ENCODE measurements around the gene RAB36. TPM values are rescaled to one million over a fixed set of nuclear protein-coding genes. Genes with fewer than 3 reads are reported as not detected.

RAB36 gene
- polyA plus RNA-seq, 1 donor = 2.2 TPM

- no peak overlapping the region for H3K27ac ChIP-seq (ENCODE audit: low read length)
- peaks cover 3% of the 10 kb centered on the region for H3K4me1 ChIP-seq (ENCODE audit: control insufficient read depth, insufficient read depth, low read length)
- H3K27me3 ChIP-seq (ENCODE audit: control insufficient read depth, insufficient read depth, low read length) = no peaks in the 10 kb centered on the region
- no peaks in the 10 kb centered on the region for H3K36me3 ChIP-seq (ENCODE audit: control insufficient read depth, insufficient read depth, low read length)
- DNase-seq = no peak
- H3K4me3 ChIP-seq (ENCODE audit: low read length) = no peak overlapping the region
- H3K9me3 ChIP-seq (ENCODE audit: control insufficient read depth, low read depth, low read length) = no peaks in the 10 kb centered on the region
- no CpG with 5 or more reads among the region's 3 CpGs for WGBS (ENCODE audit: insufficient coverage, low lambda C conversion rate)
Observed at GRCh38 chr22:23102776-23103175, 42.5 kb upstream of the RAB36 start.

GRCh38 chr22:23103199-23103954, 41.9 kb upstream of the RAB36 start:
- Histone ChIP-seq H3K36me3 (ENCODE audit: control insufficient read depth, insufficient read depth, low read length) (no peaks in the 10 kb centered on the region), H3K4me3 (ENCODE audit: low read length) (no peak overlapping the region), H3K4me1 (ENCODE audit: control insufficient read depth, insufficient read depth, low read length) (peaks cover 3% of the 10 kb centered on the region), H3K27ac (ENCODE audit: low read length) (no peak overlapping the region), H3K9me3 (ENCODE audit: control insufficient read depth, low read depth, low read length) (no peaks in the 10 kb centered on the region), H3K27me3 (ENCODE audit: control insufficient read depth, insufficient read depth, low read length) (no peaks in the 10 kb centered on the region)
- WGBS (ENCODE audit: insufficient coverage, low lambda C conversion rate) = no CpG with 5 or more reads among the region's 13 CpGs
- DNase-seq = no peak

- Histone ChIP-seq H3K4me3 (ENCODE audit: low read length) (no peak overlapping the region), H3K9me3 (ENCODE audit: control insufficient read depth, low read depth, low read length) (no peaks in the 10 kb centered on the region), H3K27ac (ENCODE audit: low read length) (no peak overlapping the region), H3K36me3 (ENCODE audit: control insufficient read depth, insufficient read depth, low read length) (no peaks in the 10 kb centered on the region), H3K27me3 (ENCODE audit: control insufficient read depth, insufficient read depth, low read length) (no peaks in the 10 kb centered on the region), H3K4me1 (ENCODE audit: control insufficient read depth, insufficient read depth, low read length) (peaks cover 3% of the 10 kb centered on the region)
- no peak for DNase-seq
- no CpG with 5 or more reads among the region's 12 CpGs for WGBS (ENCODE audit: insufficient coverage, low lambda C conversion rate)
Observed at GRCh38 chr22:23104187-23104971, 40.9 kb upstream of the RAB36 start.

GRCh38 chr22:23105304-23105703, 40.0 kb upstream of the RAB36 start:
- H3K27ac ChIP-seq (ENCODE audit: low read length) = no peak overlapping the region
- H3K4me1 ChIP-seq (ENCODE audit: control insufficient read depth, insufficient read depth, low read length) = peaks cover 3% of the 10 kb centered on the region
- no peaks in the 10 kb centered on the region for H3K36me3 ChIP-seq (ENCODE audit: control insufficient read depth, insufficient read depth, low read length)

GRCh38 chr22:23105919-23106318, 39.4 kb upstream of the RAB36 start:
- no peaks in the 10 kb centered on the region for H3K9me3 ChIP-seq (ENCODE audit: control insufficient read depth, low read depth, low read length)
- no peak for DNase-seq
- no peak overlapping the region for H3K4me3 ChIP-seq (ENCODE audit: low read length)
- WGBS (ENCODE audit: insufficient coverage, low lambda C conversion rate) = no CpG with 5 or more reads among the region's 5 CpGs
- H3K4me1 ChIP-seq (ENCODE audit: control insufficient read depth, insufficient read depth, low read length) = peaks cover 3% of the 10 kb centered on the region
- H3K36me3 ChIP-seq (ENCODE audit: control insufficient read depth, insufficient read depth, low read length) = no peaks in the 10 kb centered on the region
- H3K27ac ChIP-seq (ENCODE audit: low read length) = no peak overlapping the region
- no peaks in the 10 kb centered on the region for H3K27me3 ChIP-seq (ENCODE audit: control insufficient read depth, insufficient read depth, low read length)

More at GRCh38 chr22:23105304-23105703, 40.0 kb upstream of the RAB36 start:
- no peaks in the 10 kb centered on the region for H3K9me3 ChIP-seq (ENCODE audit: control insufficient read depth, low read depth, low read length)
- no peak for DNase-seq
- no peak overlapping the region for H3K4me3 ChIP-seq (ENCODE audit: low read length)
- H3K27me3 ChIP-seq (ENCODE audit: control insufficient read depth, insufficient read depth, low read length) = no peaks in the 10 kb centered on the region
- WGBS (ENCODE audit: insufficient coverage, low lambda C conversion rate) = no CpG with 5 or more reads among the region's 5 CpGs

- no peak for DNase-seq
- Histone ChIP-seq H3K36me3 (ENCODE audit: control insufficient read depth, insufficient read depth, low read length) (no peaks in the 10 kb centered on the region), H3K4me1 (ENCODE audit: control insufficient read depth, insufficient read depth, low read length) (peaks cover 3% of the 10 kb centered on the region), H3K4me3 (ENCODE audit: low read length) (no peak overlapping the region), H3K9me3 (ENCODE audit: control insufficient read depth, low read depth, low read length) (no peaks in the 10 kb centered on the region), H3K27me3 (ENCODE audit: control insufficient read depth, insufficient read depth, low read length) (no peaks in the 10 kb centered on the region), H3K27ac (ENCODE audit: low read length) (no peak overlapping the region)
- WGBS (ENCODE audit: insufficient coverage, low lambda C conversion rate) = no CpG with 5 or more reads among the region's 4 CpGs
Observed at GRCh38 chr22:23106344-23106743, 38.9 kb upstream of the RAB36 start.

- Histone ChIP-seq H3K36me3 (ENCODE audit: control insufficient read depth, insufficient read depth, low read length) (no peaks in the 10 kb centered on the region), H3K27ac (ENCODE audit: low read length) (no peak overlapping the region), H3K4me3 (ENCODE audit: low read length) (no peak overlapping the region), H3K27me3 (ENCODE audit: control insufficient read depth, insufficient read depth, low read length) (no peaks in the 10 kb centered on the region), H3K9me3 (ENCODE audit: control insufficient read depth, low read depth, low read length) (no peaks in the 10 kb centered on the region), H3K4me1 (ENCODE audit: control insufficient read depth, insufficient read depth, low read length) (peaks cover 3% of the 10 kb centered on the region)
- peak in 1 of 2 donors; percentile 27 for DNase-seq
- WGBS (ENCODE audit: insufficient coverage, low lambda C conversion rate) = no CpG with 5 or more reads among the region's 8 CpGs
Observed at GRCh38 chr22:23106906-23107367, 38.3 kb upstream of the RAB36 start.

GRCh38 chr22:23107487-23108248, 37.6 kb upstream of the RAB36 start:
- H3K9me3 ChIP-seq (ENCODE audit: control insufficient read depth, low read depth, low read length) = no peaks in the 10 kb centered on the region
- H3K27ac ChIP-seq (ENCODE audit: low read length) = no peak overlapping the region
- H3K4me1 ChIP-seq (ENCODE audit: control insufficient read depth, insufficient read depth, low read length) = peaks cover 3% of the 10 kb centered on the region
- no peaks in the 10 kb centered on the region for H3K36me3 ChIP-seq (ENCODE audit: control insufficient read depth, insufficient read depth, low read length)
- WGBS (ENCODE audit: insufficient coverage, low lambda C conversion rate) = no CpG with 5 or more reads among the region's 17 CpGs
- H3K27me3 ChIP-seq (ENCODE audit: control insufficient read depth, insufficient read depth, low read length) = no peaks in the 10 kb centered on the region
- no peak overlapping the region for H3K4me3 ChIP-seq (ENCODE audit: low read length)
- DNase-seq = peak in 1 of 2 donors; percentile 46

GRCh38 chr22:23108249-23109078, 36.8 kb upstream of the RAB36 start:
- DNase-seq = no peak
- H3K4me1 ChIP-seq (ENCODE audit: control insufficient read depth, insufficient read depth, low read length) = peaks cover 3% of the 10 kb centered on the region
- no CpG with 5 or more reads among the region's 7 CpGs for WGBS (ENCODE audit: insufficient coverage, low lambda C conversion rate)
- H3K27me3 ChIP-seq (ENCODE audit: control insufficient read depth, insufficient read depth, low read length) = no peaks in the 10 kb centered on the region
- H3K36me3 ChIP-seq (ENCODE audit: control insufficient read depth, insufficient read depth, low read length) = no peaks in the 10 kb centered on the region
- H3K4me3 ChIP-seq (ENCODE audit: low read length) = no peak overlapping the region
- no peaks in the 10 kb centered on the region for H3K9me3 ChIP-seq (ENCODE audit: control insufficient read depth, low read depth, low read length)
- no peak overlapping the region for H3K27ac ChIP-seq (ENCODE audit: low read length)

- H3K9me3 ChIP-seq (ENCODE audit: control insufficient read depth, low read depth, low read length) = no peaks in the 10 kb centered on the region
- H3K27ac ChIP-seq (ENCODE audit: low read length) = no peak overlapping the region
- WGBS (ENCODE audit: insufficient coverage, low lambda C conversion rate) = no CpG with 5 or more reads among the region's 6 CpGs
- H3K27me3 ChIP-seq (ENCODE audit: control insufficient read depth, insufficient read depth, low read length) = no peaks in the 10 kb centered on the region
- DNase-seq = no peak
- H3K36me3 ChIP-seq (ENCODE audit: control insufficient read depth, insufficient read depth, low read length) = no peaks in the 10 kb centered on the region
- H3K4me3 ChIP-seq (ENCODE audit: low read length) = no peak overlapping the region
- H3K4me1 ChIP-seq (ENCODE audit: control insufficient read depth, insufficient read depth, low read length) = peaks cover 3% of the 10 kb centered on the region
Observed at GRCh38 chr22:23109079-23109347, 36.3 kb upstream of the RAB36 start.

Measured in large intestine (tissue), 3 donors.